SH-SY5Y (cell line): ENCODE results near the gene IPO13.

Experiments used
- GATA2 ChIP-seq: IDR thresholded peaks from 2 replicates; pipeline ENCODE4 v1.6.1; 2011; ENCODE audit warnings: mild to moderate bottlenecking, low read depth, low read length
- GATA3 ChIP-seq: IDR thresholded peaks from 2 replicates; pipeline ENCODE4 v1.6.1; 2011; ENCODE audit warnings: low read depth, mild to moderate bottlenecking, low read length, moderate library complexity

DNA sequence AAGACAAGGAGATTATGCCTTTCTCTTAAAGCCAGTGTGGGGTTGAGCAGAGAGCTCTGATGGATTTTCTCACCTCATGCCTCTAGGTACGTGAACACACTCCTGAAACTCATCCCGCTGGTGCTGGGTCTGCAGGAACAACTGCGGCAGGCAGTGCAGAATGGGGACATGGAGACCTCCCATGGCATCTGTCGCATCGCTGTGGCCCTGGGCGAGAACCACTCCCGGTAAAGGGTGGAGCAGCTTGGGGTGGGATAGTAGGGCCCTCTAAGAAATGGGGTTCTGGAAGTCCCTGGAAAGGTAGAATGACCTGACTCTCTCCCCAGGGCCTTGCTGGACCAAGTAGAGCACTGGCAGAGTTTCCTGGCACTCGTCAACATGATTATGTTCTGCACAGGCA, 9.5 kb downstream of the IPO13 start:
- no peak for TF ChIP-seq GATA2
- no peak for TF ChIP-seq GATA3
